Islet of Langerhans (tissue), 1 donor: Measurements from ENCODE around the gene MCC.

Source experiments
- FAIRE-seq: peaks from one replicate; lab custom pipeline; 2011; peaks lifted over from hg19 to GRCh38; lab: Jason Lieb, UNC

Gene MCC

GRCh38 chr5:113317636-113318035 lies 170.6 kb downstream of the MCC start:
- no peak for FAIRE-seq

GRCh38 chr5:113311301-113311700 lies 177.0 kb downstream of the MCC start:
- no peak for FAIRE-seq

DNA sequence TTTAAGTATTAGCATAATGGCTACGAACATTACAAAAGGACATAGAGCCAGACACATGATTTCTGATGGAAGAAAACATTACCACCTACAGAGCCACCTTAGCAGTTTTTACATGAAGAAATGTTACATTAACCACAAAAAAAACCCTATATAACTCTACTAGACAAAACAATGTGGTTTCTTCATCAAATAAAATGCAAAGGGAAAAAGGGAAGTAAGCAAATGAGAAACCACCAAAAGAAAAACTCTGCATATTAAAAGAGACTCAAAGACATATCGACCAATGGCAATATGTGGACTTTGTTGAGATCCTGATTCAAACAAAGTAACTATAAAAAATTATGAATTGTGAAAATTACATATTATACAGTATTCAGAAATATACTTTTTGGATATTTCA lies 186.1 kb downstream of the MCC start:
- FAIRE-seq, result no peak

- no peak for FAIRE-seq
Observed at GRCh38 chr5:113299591-113299990, 188.7 kb downstream of the MCC start.

GRCh38 chr5:113296676-113297075 lies 191.6 kb downstream of the MCC start:
- no peak for FAIRE-seq

- peak; percentile 36 for FAIRE-seq
Observed at GRCh38 chr5:113295111-113295539, 193.1 kb downstream of the MCC start.

GRCh38 chr5:113294311-113295110 lies 193.7 kb downstream of the MCC start:
- no peak for FAIRE-seq

DNA sequence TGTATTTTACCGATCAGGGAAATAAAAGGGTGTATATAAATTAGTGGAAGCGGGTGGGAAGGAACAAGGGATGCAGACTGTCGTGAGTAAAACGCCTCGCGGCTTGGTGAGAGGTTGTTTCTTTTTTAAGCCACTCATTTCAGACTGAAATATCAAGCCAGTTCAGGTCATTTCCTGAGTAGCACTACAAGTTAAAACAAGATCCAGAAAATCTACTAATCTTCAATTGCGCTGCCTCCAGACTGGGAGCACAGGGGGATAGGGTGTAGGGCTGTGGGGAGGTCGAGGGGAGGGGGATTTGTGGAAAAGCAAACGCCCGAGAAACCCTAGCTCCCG lies 194.3 kb downstream of the MCC start:
- no peak for FAIRE-seq

GRCh38 chr5:113293068-113293974 lies 194.9 kb downstream of the MCC start:
- no peak for FAIRE-seq

- FAIRE-seq, result no peak
Observed at GRCh38 chr5:113292462-113292861, 195.8 kb downstream of the MCC start.

DNA sequence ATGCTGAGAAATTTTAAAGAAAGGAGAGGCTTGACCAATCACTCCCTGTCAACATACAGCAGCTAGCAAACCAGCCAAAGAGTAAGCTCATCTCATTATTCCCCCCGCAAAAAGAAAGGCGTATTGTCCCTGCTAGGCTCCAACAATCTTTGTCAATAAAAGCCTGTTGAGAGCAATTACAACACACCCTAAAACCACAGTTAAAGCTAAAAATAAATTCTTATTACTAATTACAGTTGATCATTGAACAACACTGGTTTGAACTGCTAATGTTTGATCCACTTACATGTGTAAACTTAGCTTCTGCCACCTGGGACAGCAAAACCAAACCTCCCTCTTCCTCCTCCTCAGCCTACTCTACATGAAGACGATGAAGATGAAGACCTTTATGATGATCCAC lies 204.7 kb downstream of the MCC start:
- no peak for FAIRE-seq

- no peak for FAIRE-seq
Observed at GRCh38 chr5:113282472-113282871, 205.8 kb downstream of the MCC start.

GRCh38 chr5:113281194-113281593 lies 207.1 kb downstream of the MCC start:
- no peak for FAIRE-seq

- FAIRE-seq, result no peak
Observed at GRCh38 chr5:113280541-113280940, 207.7 kb downstream of the MCC start.

GRCh38 chr5:113278976-113279375 lies 209.3 kb downstream of the MCC start:
- no peak for FAIRE-seq

GRCh38 chr5:113276493-113276892 lies 211.8 kb downstream of the MCC start:
- no peak for FAIRE-seq

DNA sequence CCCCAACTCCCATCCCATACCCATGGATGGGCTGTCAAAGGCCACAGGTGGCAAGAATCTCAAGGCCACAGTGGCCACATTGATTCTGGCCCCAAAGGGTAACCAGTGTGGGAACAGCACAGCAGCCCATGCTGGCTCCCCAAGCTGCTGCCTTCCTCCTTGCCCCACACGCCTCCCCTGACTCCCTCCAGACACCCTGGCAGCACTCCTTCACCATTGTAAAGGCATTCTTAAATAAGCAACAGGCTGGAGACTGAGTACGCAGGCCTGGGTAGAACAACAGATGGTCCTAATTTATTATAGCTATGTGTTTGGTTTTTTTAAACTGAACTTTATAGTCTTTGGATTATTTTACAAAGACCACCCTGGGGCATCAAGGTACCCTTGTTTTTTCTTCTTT lies 212.3 kb downstream of the MCC start:
- no peak for FAIRE-seq

GRCh38 chr5:113274836-113275414 lies 213.3 kb downstream of the MCC start:
- peak; percentile 81 for FAIRE-seq

GRCh38 chr5:113273948-113274347 lies 214.3 kb downstream of the MCC start:
- no peak for FAIRE-seq

- FAIRE-seq, result peak; percentile 84
Observed at GRCh38 chr5:113271745-113272454, 216.4 kb downstream of the MCC start.

DNA sequence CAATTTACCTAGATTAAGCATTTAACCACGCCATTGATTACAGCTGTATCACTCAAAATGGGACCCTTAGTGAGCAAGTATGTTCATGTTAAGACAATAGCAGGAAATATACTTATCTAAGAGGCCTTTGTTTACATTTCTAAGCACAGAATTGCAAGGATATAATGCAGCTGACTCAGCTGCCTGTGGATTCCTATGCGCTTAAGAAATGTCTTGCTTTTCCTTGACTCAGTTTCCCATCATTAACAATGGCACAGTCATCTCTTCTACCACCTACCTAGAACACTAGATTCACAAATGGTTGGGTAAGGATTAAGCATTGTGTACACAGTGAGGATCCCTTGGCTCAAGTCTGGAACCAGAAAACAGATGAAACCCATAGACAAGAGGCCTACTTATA lies 217.2 kb downstream of the MCC start:
- FAIRE-seq, result no peak

DNA sequence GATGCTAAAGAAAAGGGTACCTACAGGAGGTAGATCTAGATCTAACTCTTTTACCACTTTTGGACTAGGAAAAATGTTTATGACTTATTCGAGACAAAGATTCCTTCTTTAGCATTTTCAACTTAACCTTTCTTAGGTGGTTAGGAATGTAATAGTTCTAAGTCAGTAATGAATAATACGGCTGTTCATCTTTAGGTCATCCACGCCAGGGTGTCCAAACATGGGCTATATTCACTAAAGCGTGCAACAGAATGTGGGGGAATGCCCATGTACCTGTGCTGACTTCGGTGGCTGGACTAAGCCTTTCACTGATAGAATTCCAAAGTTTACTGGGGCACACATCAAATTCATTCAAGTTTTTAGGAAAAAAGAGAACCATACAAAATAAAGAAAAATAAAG lies 218.2 kb downstream of the MCC start:
- no peak for FAIRE-seq
